ENCODE results near the gene PURA. TPM values are rescaled to one million over a fixed set of nuclear protein-coding genes. Genes with fewer than 3 reads are reported as not detected.

Gene PURA
- total and polyA plus RNA-seq, 8 donors, result 8.3 to 25.0 (median 10.4) TPM

DNA sequence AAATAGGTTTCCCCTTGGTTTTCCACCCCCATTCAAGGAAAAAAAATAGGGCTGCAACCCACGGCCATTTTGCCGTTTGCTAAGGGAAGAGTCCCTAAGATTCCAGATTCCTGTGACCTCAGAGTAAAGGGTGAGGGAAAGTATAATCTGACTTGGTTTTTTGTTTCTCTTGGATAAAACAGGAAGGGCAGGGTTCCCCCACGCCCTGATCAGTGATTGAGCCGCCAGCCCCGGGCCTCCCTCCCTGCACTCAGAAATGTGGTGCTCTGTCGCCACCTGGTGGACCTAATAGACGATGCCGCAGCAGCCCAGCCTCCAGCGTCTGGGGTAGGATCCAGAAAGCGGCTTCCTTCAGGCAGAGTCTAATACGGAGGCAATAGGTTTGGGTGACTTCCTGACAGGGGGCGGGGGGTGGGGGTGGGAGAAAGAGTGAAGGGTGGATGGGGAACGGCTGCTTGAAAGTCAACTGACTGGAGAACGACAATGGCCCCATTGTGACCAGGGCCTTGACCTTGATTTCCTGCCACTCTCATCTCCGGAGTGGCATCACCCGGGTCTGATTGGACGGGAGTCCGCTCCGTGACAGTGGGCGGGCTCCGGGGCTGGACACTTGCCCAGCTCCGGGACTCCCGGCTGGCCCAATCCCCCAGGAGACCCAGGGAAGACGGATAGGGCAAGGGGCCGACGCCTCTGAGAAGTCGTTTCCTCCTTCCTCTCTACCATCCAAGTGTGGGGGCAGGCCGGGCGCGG lies 43.3 kb downstream of the PURA start:
- peak; percentile 81 to 95 (median 91) for DNase-seq
- H3K27me3 ChIP-seq, result no peaks in the 10 kb centered on the region
- peak; percentile 97 for ATAC-seq
- intact Hi-C loops (cut with DNase I), result loop anchor here in 1 of 2 donors (5.0 kb wide), 1 partner anchor 85 kb away; no protein-coding TSS in a partner anchor
- H3K4me1 ChIP-seq, result peaks cover 0 to 49% of the 10 kb centered on the region in 2 donors
- H3K9me3 ChIP-seq, result no peaks in the 10 kb centered on the region
- no peaks in the 10 kb centered on the region for H3K36me3 ChIP-seq
- peak overlapping the region; percentile 17 to 27 for H3K4me3 ChIP-seq
- TF ChIP-seq CTCF (IDR thresholded peaks at IDR 0.05), result peak; percentile 79 to 92
- peak overlapping the region; percentile 39 to 60 for H3K27ac ChIP-seq

- no peak for ATAC-seq
- no peak overlapping the region for H3K4me3 ChIP-seq
- TF ChIP-seq CTCF (IDR thresholded peaks at IDR 0.05), result no peak
- no peak overlapping the region for H3K27ac ChIP-seq
- no peak for DNase-seq
- H3K36me3 ChIP-seq, result no peaks in the 10 kb centered on the region
- no peaks in the 10 kb centered on the region for H3K27me3 ChIP-seq
- no peaks in the 10 kb centered on the region for H3K9me3 ChIP-seq
- intact Hi-C loops (cut with DNase I), result loop anchor here in 1 of 2 donors (5.0 kb wide), 1 partner anchor 87 kb away; no protein-coding TSS in a partner anchor
- H3K4me1 ChIP-seq, result peaks cover 0 to 28% of the 10 kb centered on the region in 2 donors
Measured at GRCh38 chr5:140159014-140159927, 45.4 kb downstream of the PURA start.

DNA sequence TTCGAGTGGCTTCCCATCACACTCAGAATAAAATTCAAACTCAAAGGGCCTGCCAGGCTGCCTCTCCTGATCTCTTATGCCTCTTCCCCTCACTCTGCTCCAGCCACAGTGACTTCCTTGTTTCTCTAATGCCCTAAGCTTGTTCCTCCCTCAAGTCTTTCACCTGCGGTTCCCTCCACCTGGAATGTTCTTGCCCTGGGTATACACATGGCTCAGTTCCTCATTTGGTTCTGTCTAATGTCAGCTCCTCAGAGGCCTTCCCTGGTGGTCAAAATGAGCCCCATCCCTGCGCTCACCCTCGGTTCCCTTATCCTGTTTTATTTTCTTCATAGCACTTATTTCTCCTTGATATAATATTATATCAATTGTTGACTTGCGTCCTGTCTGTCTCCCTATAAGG lies 48.4 kb downstream of the PURA start:
- Histone ChIP-seq H3K27ac (no peak overlapping the region), H3K9me3 (no peaks in the 10 kb centered on the region), H3K4me1 (peaks cover 0 to 24% of the 10 kb centered on the region in 2 donors), H3K36me3 (no peaks in the 10 kb centered on the region), H3K27me3 (no peaks in the 10 kb centered on the region), H3K4me3 (no peak overlapping the region)
- no peak for DNase-seq
- intact Hi-C loops (cut with DNase I), result no loop called here
- peak; percentile 32 for ATAC-seq
- TF ChIP-seq CTCF (IDR thresholded peaks at IDR 0.05), result no peak

DNA sequence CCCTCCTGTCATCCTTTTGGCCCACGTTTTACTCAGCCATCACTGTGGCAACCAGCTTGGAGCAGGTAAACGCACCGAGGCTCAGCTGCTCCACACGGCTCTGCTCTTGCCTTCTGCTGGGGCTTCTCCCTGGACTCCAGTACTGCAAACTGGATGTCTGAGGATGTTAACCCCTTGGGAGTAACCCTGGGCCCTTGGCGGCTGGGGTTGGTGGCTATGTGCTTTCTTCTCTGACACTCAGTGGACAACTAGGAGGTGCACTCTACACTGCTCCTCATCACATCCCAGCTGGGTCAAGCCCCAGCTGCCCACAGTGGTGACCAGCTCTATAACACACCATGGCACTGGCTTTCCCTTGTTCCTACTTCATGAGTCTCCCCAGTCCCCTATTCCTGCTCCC lies 48.9 kb downstream of the PURA start:
- Histone ChIP-seq H3K27ac (no peak overlapping the region), H3K4me1 (peaks cover 0 to 19% of the 10 kb centered on the region in 2 donors), H3K4me3 (no peak overlapping the region), H3K9me3 (no peaks in the 10 kb centered on the region), H3K36me3 (no peaks in the 10 kb centered on the region), H3K27me3 (no peaks in the 10 kb centered on the region)
- DNase-seq (no peak), ATAC-seq (no peak)
- intact Hi-C loops (cut with DNase I), result no loop called here
- no peak for TF ChIP-seq CTCF (IDR thresholded peaks at IDR 0.05)
